Sigmoid colon (tissue), 7 donors: ENCODE measurements around the gene GTSE1. TPM values are rescaled to one million over a fixed set of nuclear protein-coding genes. Genes with fewer than 3 reads are reported as not detected.
A peak's percentile ranks its signal among the peaks of the same experiment; 100 is the strongest.

Experiments used
- DNase-seq: peaks from one replicate; pipeline ENCODE4 v3.0.0-alpha.2; 2019
- H3K27ac ChIP-seq, 4 donors: fragments of 200-600 bp; sonication (generic); one replicate each; pipeline ENCODE4 v1.5.1; 2016 to 2019; ENCODE audit warnings: mild to moderate bottlenecking in 1 of 4
- H3K27me3 ChIP-seq, 3 donors: fragments of 200-600 bp; sonication (generic); one replicate each; pipeline ENCODE4 v1.5.1; 2019; ENCODE audit warnings: mild to moderate bottlenecking in 1 of 3
- H3K36me3 ChIP-seq, 4 donors: fragments of 200-600 bp; sonication (generic); one replicate each; pipeline ENCODE4 v1.5.1; 2016 to 2019
- H3K4me1 ChIP-seq, 4 donors: fragments of 200-600 bp; sonication (generic); one replicate each; pipeline ENCODE4 v1.5.1; 2017 to 2019
- H3K4me3 ChIP-seq, 4 donors: fragments of 200-600 bp; sonication (generic); one replicate each; pipeline ENCODE4 v1.5.1; 2017 to 2019; ENCODE audit warnings: mild to moderate bottlenecking in 2 of 4, moderate library complexity in 1 of 4
- H3K9me3 ChIP-seq, 4 donors: fragments of 200-600 bp in 3 of 4; sonication (generic) in 3 of 4; one replicate each; pipeline versions ENCODE4 v1.5.1 to v1.6.1; 2013 to 2019
- CTCF ChIP-seq, 4 experiments: fragments of 450-650 bp in 3 of 4; fragments of 200-600 bp in 1 of 4; IDR thresholded peaks; one replicate each; pipeline ENCODE4 v1.5.1; 2016 to 2019; ENCODE audit warnings: antibody characterized with exemption in 4 of 4, mild to moderate bottlenecking in 3 of 4, moderate library complexity in 2 of 4
- EP300 ChIP-seq, 4 donors: sonication (generic); formaldehyde crosslinking; IDR thresholded peaks; one replicate each; pipeline ENCODE4 v1.6.1; 2017; ENCODE audit warnings: antibody characterized with exemption in 4 of 4
- POLR2A ChIP-seq, 2 donors: fragments of 450-650 bp; IDR thresholded peaks; one replicate each; pipeline ENCODE4 v1.6.1; 2016; ENCODE audit warnings: antibody characterized with exemption in 2 of 2, mild to moderate bottlenecking in 2 of 2, moderate library complexity in 2 of 2
- POLR2AphosphoS5 ChIP-seq, 4 donors: sonication (generic); formaldehyde crosslinking; IDR thresholded peaks; one replicate each; pipeline ENCODE4 v1.6.1; 2017; ENCODE audit warnings: antibody characterized with exemption in 4 of 4
- WGBS, 2 donors: extraction: QIAGEN DNeasy Blood & Tissue Kit; methylation state at CpG; one replicate each; pipeline ENCODE4 v1.1.7; 2013; 5-methylcytosine and 5-hydroxymethylcytosine counted together
- intact Hi-C: fragments of 100-400 bp; cut with DNase I; formaldehyde crosslinking; loops from one replicate; pipeline ENCODE4 v1.15.1; 2023
- polyA plus RNA-seq, 3 donors: library from polyadenylated mRNA; stranded (reverse); fragments of 200-250 nt; gene quantifications; one replicate each; pipeline ENCODE4 v1.2.3, GENCODE V29; 2013
- total RNA-seq, 4 donors: library from RNA; depleted of rRNA; stranded (reverse); fragments of >200 nt; gene quantifications; one replicate each; pipeline ENCODE4 v1.1.0, GENCODE V29; 2016
- donor health status: healthy with polysubstance abuse.
- donor health status: Bipolar disorder and iron deficiency.
- donor health status: healthy.

GTSE1 gene
- total RNA-seq, result under 1 TPM in 3 of 4 donors, not detected in 1; 0.27 to 0.36 (median 0.28) TPM
- polyA plus RNA-seq, result 10 to 100 TPM in 1 of 3 donors, 1 to 10 TPM in 2; 1.6 to 14.3 (median 1.8) TPM

DNA sequence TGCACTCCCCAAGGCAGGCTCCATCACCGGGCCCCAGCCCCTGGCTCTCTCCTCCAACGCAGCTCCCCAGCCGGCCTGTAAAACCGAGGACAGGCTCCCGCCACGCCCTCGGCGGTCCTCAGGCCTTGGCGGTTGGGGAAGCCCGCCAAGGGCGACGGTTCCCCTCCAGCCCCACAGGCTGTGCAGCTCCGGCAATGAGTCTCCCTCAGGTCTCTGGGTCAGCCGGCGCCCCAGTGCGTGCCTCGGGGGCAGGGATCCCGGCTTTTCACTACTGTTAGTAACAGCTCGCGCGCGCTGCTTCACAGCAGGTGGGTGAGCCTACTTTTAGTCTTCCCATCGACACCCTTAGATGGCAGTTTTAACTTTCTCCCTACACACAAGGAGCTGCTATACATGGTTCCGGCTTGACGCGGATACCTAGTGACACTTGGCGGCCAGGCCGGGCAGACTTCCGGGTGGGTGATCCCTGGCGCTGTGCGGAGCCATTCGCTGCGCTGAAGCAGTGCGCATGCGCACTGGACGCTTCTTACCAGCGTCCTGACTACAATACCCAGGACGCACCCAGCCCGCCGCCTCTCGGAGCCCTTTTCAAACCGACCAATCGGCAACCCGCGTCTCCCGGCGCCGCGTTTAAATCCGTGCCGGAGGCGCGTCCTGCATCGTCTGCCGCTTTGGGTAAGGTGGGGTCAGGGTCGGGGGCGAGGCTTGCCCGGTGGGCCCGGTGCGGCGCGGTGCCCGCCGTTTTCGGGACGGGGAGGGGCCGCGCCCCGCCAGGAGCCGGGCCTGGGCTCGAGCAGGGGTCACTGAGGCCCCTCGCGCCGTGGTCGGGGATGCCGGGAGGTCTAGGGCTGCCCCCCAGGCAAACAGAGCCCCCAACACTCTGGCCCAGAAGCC is at the start of gene GTSE1:
GTSE1 (plus strand) TSS at position 614 of the 894 bp plus-strand sequence. CDS start 531 bp downstream, outside the sequence.
- peak within 1 kb of the TSS; percentile 35 to 62 (median 56) for H3K4me3 ChIP-seq
- H3K4me1 ChIP-seq, result peaks cover 0 to 19% (median 16%) of the 10 kb centered on the region in 4 donors
- no peaks in the 10 kb centered on the region for H3K27me3 ChIP-seq
- DNase-seq, result peak; percentile 99
- peaks cover 4 to 23% (median 13%) of the 10 kb centered on the region in 4 donors for H3K36me3 ChIP-seq
- 0 to 1% methylated on average over 76 of the region's 76 CpGs for WGBS, 2 donors
- peak within 1 kb of the TSS; percentile 89 to 96 (median 94) for H3K27ac ChIP-seq
- peaks cover 0 to 3% (median 0%) of the 10 kb centered on the region in 4 donors for H3K9me3 ChIP-seq
- peak in 1 of 2 donors; percentile 33 for TF ChIP-seq POLR2A (IDR thresholded peaks at IDR 0.05)
- peak; percentile 54 to 85 (median 84) for TF ChIP-seq POLR2AphosphoS5 (IDR thresholded peaks at IDR 0.05)
- TF ChIP-seq EP300 (IDR thresholded peaks at IDR 0.05), result no peak
- intact Hi-C loops, result loop anchor here (2.0 to 5.0 kb wide), 3 partner anchors 144 to 299 kb away; partner anchors contain the start of gene PPARA

DNA sequence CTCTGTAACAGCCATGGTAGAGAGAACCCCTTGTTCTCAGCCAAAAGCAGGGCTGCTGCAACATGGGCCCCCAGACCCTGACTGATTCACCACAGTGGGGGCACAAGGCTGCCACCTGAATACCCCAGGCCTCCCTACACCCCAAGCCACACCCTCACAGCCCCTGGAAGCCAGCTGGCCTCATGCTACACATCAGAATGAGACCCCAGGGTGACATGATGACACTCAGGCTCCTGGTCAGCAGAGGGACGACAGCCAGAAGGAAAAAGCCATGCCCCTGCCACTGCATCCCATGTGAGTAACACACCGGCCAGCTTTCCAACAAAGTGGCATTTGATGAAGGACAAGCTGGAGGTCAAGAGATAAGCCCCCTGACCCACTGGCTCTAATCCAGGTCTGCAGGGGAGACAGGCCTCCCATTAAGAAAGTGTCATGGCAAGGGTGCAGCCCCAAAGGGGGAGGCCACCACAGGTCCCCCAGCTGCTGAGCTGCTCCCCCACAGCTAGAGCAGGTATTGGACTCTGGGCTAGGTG is 49.2 kb upstream of the GTSE1 start:
- Histone ChIP-seq H3K27me3 (no peaks in the 10 kb centered on the region), H3K27ac (no peak overlapping the region), H3K9me3 (no peaks in the 10 kb centered on the region), H3K4me1 (peaks cover 0 to 47% (median 31%) of the 10 kb centered on the region in 4 donors), H3K4me3 (no peak overlapping the region), H3K36me3 (peaks cover 0 to 22% (median 4%) of the 10 kb centered on the region in 4 donors)
- no peak for TF ChIP-seq EP300 (IDR thresholded peaks at IDR 0.05)
- no peak for TF ChIP-seq POLR2A (IDR thresholded peaks at IDR 0.05)
- no peak for TF ChIP-seq POLR2AphosphoS5 (IDR thresholded peaks at IDR 0.05)
- TF ChIP-seq CTCF (IDR thresholded peaks at IDR 0.05), result no peak
- WGBS, 2 donors, result 95 to 96% methylated on average over 2 of the region's 2 CpGs
- no peak for DNase-seq
- intact Hi-C loops, result loop anchor here (5.0 kb wide), 1 partner anchor 95 kb away; the partner anchor contains the start of gene PPARA

DNA sequence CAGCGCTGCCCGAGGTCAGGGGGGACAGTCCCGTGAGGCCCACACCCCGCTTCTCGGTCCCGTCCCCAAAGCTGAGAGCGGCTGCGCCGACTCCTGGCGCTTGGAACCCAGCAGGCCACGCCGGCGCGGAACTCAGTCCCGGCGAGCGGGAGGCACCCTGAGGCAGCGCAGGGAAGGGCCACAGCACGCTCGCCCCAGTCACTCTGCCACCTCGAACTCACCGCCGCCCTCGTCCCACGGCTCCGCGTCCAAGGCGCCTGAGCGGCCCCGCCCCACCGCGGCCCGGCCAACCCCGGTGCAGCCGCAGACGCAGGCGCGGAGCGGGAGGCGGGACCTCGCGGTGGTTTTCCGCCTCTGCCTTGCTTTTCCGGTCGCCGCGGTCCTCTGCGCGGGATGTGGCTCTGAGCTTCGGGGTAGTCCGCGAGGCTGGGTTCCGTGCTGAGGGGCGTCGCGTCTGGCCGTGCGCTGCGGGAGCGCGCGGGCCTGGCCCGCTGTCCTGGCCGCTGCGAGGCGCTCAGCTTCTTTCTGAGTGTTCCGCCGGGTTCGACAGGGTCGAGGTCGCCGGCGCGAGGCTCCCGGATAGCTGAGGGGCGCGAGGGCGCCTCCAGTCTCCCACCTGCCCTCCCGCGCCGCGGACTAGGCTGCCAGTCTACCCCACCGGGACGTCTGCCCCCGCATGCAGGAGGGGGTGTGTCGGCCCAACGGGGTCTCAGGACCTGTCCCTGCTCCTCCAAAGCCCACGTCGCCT is 46.5 kb upstream of the GTSE1 start, which contains the start of gene CDPF1:
CDPF1 (minus strand) TSS at position 259 of the 748 bp plus-strand sequence. CDS start 2,009 bp downstream, outside the sequence.
- Histone ChIP-seq H3K27me3 (no peaks in the 10 kb centered on the region), H3K4me1 (peaks cover 0 to 45% (median 30%) of the 10 kb centered on the region in 4 donors), H3K9me3 (no peaks in the 10 kb centered on the region), H3K36me3 (no peaks in the 10 kb centered on the region), H3K4me3 (peak within 1 kb of the TSS; percentile 78 to 91 (median 86)), H3K27ac (peak within 1 kb of the TSS; percentile 86 to 91 (median 90))
- DNase-seq, result peak; percentile 94
- TF ChIP-seq POLR2A (IDR thresholded peaks at IDR 0.05) (peak; percentile 51 to 53), CTCF (IDR thresholded peaks at IDR 0.05) (no peak), EP300 (IDR thresholded peaks at IDR 0.05) (no peak), POLR2AphosphoS5 (IDR thresholded peaks at IDR 0.05) (peak; percentile 61 to 89 (median 84))
- WGBS, 2 donors, result 0% methylated on average over 89 of the region's 89 CpGs
- intact Hi-C loops, result loop anchor here (2.0 kb wide), 1 partner anchor 17 kb away; no protein-coding TSS in a partner anchor

- intact Hi-C loops, result loop anchor here (2.0 kb wide), 1 partner anchor 16 kb away; no protein-coding TSS in a partner anchor
- TF ChIP-seq POLR2AphosphoS5 (IDR thresholded peaks at IDR 0.05) (no peak), CTCF (IDR thresholded peaks at IDR 0.05) (no peak)
- 3 to 6% methylated on average over 25 of the region's 25 CpGs for WGBS, 2 donors
Measured at GRCh38 chr22:46250783-46251125, 45.9 kb upstream of the GTSE1 start.

More at GRCh38 chr22:46250783-46251125, 45.9 kb upstream of the GTSE1 start:
- Histone ChIP-seq H3K9me3 (no peaks in the 10 kb centered on the region), H3K27me3 (no peaks in the 10 kb centered on the region), H3K4me3 (peak overlapping the region; percentile 78 to 91 (median 86)), H3K27ac (peak overlapping the region; percentile 86 to 91 (median 90)), H3K4me1 (peaks cover 0 to 40% (median 27%) of the 10 kb centered on the region in 4 donors), H3K36me3 (no peaks in the 10 kb centered on the region)
- DNase-seq, result no peak
